Thyroid gland (tissue), 4 donors: ENCODE measurements around the gene SCAANT1.

ENCODE experiments used
- CTCF ChIP-seq, 6 experiments: fragments of 200-600 bp in 3 of 6; fragments of 450-650 bp in 3 of 6; sonication (generic) in 3 of 6; IDR thresholded peaks; one replicate each; pipeline ENCODE4 v1.5.1; 2016 to 2019; ENCODE audit warnings: antibody characterized with exemption in 6 of 6, mild to moderate bottlenecking in 2 of 6, inconsistent platforms in 1 of 6, moderate library complexity in 1 of 6
- POLR2A ChIP-seq, 2 donors: fragments of 450-650 bp; IDR thresholded peaks; one replicate each; pipeline ENCODE4 v1.6.1; 2017; ENCODE audit warnings: antibody characterized with exemption in 2 of 2, mild to moderate bottlenecking in 2 of 2, moderate library complexity in 1 of 2

GRCh38 chr3:63950698-63951097 lies 38.5 kb upstream of the SCAANT1 start:
- no peak for TF ChIP-seq POLR2A (IDR thresholded peaks at IDR 0.05)
- TF ChIP-seq CTCF (IDR thresholded peaks at IDR 0.05), result no peak
